ENCODE results near the gene CRHR2.

Gene CRHR2

GRCh38 chr7:30613366-30614325, 68.6 kb downstream of the CRHR2 start:
- no peak for DNase-seq

DNA sequence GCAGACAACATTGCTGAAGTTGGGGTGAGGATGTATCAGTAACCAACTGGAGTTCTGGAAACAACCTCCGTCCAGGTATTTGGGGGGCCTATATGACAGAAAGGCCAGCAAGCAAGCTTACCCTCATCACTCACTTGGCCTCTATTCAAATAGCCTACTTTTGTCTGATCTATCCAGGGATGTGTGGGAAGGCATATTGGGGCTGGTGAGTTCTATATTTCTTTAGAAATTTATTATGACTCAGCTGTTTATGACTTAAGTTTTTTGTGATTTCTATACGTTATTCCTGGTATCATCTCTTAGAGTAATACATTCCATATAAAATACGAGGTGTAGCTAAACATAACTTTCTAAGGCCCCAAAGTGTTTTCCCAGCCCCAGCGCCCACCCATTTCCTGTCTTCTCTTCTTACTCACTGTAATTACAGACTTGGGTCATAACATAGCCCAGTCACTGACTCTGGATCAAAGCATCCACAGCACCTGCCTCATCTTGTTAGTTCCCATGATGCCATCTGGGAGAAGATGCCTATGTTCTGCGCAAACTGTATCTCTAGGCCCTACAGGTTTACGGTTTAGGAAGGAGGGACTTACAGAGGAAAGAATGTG, 69.5 kb downstream of the CRHR2 start:
- no peak for DNase-seq

DNA sequence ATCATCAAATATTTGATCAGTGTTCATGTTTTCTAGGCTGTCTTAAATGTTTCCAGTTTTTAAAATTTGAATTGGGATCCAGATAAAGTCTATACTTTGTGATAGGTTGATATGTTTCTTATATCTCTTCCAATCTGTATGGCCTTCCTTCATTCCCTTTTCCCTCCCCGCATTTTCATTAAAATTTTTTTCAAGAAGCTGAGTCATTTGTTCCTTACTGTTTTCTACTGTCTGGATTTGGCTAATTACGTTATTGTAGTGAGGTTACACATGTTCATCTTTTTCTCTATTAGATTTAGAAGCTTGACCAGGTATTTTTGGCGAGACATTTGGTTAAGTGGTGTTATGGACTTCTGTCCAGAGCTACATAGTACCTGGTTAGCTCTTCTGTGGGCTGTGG, 76.4 kb downstream of the CRHR2 start:
- no peak for DNase-seq

DNA sequence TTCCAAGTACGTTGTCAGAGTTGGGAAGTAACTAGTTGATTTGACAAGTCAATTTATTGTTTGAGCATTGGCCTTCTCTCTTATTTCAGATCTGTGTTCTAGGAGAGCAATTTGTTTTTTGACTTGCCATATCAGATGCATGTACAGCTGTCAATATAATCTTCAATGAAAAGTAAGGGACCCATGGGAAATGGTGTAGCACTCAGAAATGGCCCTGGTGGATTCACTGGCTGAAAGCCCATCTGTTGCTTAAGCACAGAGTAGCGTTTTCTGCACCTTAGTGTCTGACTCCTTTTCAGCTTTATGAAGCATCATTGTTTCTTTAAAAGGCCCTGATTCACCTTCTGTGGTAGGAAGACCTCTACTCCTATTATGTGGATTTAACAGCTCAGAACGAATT, 77.4 kb downstream of the CRHR2 start:
- DNase-seq = no peak
